GM19468 (cell line): Measurements from ENCODE around the gene FBXO41.

Experiments used
- ATAC-seq: cut with Tn5 transposase; IDR thresholded peaks from one replicate; pipeline ENCODE4 v1.9.1; 2021; ENCODE audit warnings: mild to moderate bottlenecking, moderate library complexity, moderate number of reproducible peaks; ENCODE audit not compliant: unreplicated experiment; ENCODE audit errors: extremely low read depth

Gene FBXO41

DNA sequence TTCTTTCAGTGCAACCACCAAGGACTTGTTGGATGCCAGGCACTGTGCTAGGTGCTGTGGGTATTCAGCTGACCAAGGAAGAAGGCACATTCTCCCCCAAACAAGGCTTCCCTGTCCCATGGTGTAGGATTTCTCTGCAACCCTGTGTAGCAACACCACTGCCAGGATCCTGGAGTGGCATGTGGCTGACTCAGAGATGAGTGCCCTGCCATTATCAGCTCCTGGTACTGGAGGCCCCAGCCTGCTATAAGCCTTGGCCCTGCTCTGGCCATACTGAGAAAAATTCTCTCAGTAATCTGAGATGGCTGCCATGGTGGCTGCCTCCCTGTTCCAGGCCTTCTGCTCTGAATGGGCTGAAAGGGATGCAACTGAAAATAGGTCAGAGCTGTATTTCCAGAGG lies 66.0 kb downstream of the FBXO41 start:
- ATAC-seq = no peak

DNA sequence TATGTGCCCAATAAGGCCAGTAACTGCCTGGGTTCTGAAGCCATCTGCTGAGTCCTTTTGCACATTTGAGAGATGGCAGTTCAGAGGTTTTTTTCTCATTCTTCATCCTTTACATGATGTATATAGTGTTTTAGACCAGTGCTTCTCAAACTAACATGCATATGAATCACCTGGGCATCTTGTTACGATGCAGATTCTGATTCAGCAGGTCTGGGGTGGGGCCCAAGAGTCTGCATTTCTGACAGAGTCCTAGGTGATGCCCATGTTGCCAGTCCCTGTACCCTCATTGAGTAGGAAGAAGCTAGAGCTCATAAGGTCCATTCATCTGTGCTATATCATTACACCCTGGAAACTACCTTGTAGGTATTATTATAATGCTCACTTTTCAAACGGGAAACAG lies 66.5 kb downstream of the FBXO41 start:
- ATAC-seq = no peak

DNA sequence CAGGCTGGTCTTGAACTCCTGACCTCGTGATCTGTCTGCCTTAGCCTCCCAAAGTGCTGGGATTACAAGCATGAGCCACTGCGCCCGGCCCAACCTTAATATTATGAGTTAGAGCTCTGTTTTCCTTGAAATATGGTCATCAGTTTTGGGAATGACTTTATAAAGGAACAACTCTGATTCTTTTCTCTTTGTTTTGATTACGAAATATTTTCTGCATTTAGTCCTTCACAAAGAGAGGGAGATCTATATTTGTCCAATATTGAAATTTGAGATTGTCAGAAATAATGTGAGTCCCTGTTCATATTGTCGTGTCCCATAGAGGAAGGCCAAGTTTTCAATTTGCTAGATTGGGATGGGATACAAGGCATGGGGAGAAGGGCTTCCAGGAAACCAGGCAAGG lies 67.1 kb downstream of the FBXO41 start:
- ATAC-seq = no peak

- no peak for ATAC-seq
Observed at GRCh38 chr2:73215254-73215653, 69.0 kb downstream of the FBXO41 start.

- ATAC-seq = peak; percentile 83
Observed at GRCh38 chr2:73214120-73215035, 69.9 kb downstream of the FBXO41 start, which contains the start of gene SMYD5. Gene SMYD5 (plus strand): TSS chr2:73214245. CDS start chr2:73214267, 22 bp downstream.

DNA sequence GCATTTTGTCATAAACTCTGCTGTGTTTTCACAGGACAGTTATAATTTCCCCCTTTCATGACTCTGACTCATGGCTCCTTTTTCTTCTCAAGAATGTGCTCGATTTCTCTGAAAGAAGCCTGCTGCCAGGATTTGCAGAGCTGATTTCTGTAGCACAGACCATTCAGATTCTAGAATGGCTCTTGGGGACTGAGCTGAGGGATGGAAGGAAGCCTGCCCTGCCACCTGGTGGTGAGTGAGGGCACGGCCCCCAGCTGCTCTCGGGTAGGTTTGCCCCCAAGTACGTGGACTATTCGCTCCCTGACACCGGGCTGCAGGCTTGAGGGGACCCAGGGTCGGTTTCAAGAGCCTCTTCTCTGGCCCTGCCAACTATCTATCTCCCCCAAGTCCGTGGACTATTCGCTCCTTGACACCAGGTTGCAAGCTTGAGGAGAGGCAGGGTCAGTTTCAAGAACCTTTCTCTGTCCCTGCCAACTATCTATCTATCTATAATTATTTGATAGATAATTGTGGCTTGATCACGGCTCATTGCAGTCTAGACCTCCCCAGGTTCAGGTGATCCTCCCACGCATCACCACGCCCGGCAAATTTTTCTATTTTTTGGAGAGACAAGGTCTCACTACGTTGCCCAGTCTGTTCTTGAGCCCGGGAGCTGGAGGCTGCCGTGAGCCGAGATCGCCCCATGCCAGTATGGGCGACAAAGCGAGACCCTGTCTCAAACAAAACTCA lies 71.7 kb downstream of the FBXO41 start:
- no peak for ATAC-seq

DNA sequence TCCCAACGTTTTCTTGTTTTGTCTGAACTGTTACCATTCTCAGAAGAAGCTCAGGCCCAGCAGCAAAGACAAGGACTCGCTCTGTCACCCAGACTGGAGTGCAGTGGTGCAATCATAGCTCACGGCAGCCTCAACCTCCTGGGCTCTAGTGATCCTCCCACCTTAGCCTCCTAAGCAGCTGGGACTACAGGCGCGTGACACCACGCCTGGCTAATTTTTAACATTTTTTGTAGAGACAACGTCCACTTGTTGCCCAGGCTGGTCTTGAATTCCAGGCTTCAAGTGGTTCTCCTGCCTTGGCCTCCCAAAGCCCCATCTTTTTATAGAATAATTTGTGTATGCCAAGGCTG lies 72.2 kb downstream of the FBXO41 start:
- ATAC-seq = no peak

DNA sequence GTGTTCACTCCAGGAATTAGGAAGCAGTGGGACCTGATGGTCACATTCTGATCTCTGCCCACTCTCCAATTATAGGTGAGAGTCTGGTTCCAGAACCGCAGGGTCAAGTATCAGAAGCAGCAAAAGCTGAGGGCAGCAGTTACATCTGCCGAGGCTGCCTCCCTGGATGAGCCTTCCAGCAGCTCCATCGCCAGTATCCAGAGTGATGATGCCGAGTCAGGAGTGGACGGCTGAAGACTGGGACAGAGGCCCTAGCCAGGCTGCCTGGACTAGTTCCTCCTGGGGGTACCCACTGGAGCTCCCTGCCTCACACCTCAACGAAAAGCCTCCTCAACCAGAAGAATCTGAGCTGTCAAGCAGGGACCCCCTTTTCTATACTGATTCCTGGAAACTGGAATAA lies 73.6 kb downstream of the FBXO41 start:
- ATAC-seq = no peak

GRCh38 chr2:73210019-73210418 lies 74.3 kb downstream of the FBXO41 start:
- no peak for ATAC-seq

DNA sequence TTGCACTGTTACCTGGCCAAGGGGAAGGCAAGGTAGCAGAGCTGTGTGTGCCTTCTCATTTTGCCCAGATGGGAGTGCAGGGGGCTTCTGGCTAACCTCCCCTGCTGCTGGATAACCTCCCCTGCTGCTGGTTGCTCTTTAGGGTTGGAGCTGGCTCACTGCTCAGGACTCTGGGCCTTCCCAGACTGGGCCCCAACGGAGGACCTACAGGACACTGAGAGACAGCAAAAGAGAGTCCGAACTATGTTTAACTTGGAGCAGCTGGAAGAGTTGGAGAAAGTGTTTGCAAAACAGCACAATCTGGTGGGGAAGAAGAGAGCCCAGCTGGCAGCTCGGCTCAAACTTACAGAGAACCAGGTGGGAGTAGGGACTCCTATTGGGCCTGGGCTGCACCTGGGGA lies 76.0 kb downstream of the FBXO41 start:
- no peak for ATAC-seq

DNA sequence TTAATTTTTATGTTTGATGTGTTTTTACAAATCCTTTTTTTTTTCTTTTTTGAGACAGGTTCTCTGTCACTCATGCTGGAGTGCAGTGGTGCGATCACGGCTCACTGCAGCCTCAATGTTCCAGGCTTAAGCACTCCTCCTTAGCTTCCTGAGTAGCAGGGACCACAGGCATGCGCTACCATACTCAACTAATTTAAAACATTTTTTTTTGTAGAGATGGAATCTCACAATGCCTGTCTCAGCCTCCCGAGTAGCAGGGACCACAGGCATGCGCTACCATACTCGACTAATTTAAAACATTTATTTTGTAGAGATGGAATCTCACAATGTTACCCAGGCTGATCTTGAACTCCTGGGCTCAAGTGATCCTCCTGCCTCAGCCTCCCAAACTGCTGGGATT lies 78.7 kb downstream of the FBXO41 start:
- ATAC-seq = no peak
